ENCODE results near the gene HOXD10.

GRCh38 chr2:176085120-176085788 lies 31.3 kb upstream of the HOXD10 start:
- TF ChIP-seq TAF1 (conservative IDR thresholded peaks at IDR 0.05), result no peak
- TF ChIP-seq, protein P1, sequence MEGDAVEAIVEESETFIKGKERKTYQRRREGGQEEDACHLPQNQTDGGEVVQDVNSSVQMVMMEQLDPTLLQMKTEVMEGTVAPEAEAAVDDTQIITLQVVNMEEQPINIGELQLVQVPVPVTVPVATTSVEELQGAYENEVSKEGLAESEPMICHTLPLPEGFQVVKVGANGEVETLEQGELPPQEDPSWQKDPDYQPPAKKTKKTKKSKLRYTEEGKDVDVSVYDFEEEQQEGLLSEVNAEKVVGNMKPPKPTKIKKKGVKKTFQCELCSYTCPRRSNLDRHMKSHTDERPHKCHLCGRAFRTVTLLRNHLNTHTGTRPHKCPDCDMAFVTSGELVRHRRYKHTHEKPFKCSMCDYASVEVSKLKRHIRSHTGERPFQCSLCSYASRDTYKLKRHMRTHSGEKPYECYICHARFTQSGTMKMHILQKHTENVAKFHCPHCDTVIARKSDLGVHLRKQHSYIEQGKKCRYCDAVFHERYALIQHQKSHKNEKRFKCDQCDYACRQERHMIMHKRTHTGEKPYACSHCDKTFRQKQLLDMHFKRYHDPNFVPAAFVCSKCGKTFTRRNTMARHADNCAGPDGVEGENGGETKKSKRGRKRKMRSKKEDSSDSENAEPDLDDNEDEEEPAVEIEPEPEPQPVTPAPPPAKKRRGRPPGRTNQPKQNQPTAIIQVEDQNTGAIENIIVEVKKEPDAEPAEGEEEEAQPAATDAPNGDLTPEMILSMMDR (IDR thresholded peaks at IDR 0.05; ENCODE audit: low read depth, low read length, missing input control), result no peak
- TF ChIP-seq YY1 (IDR thresholded peaks at IDR 0.05), result no peak
- TF ChIP-seq HNF4A (conservative IDR thresholded peaks at IDR 0.05), result no peak
- TF ChIP-seq, protein P2, sequence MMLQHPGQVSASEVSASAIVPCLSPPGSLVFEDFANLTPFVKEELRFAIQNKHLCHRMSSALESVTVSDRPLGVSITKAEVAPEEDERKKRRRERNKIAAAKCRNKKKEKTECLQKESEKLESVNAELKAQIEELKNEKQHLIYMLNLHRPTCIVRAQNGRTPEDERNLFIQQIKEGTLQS (IDR thresholded peaks at IDR 0.05), result no peak
- no peak for TF ChIP-seq JUND (IDR thresholded peaks at IDR 0.05)
- no peak for TF ChIP-seq MAX (IDR thresholded peaks at IDR 0.05)
- TF ChIP-seq, protein P3, sequence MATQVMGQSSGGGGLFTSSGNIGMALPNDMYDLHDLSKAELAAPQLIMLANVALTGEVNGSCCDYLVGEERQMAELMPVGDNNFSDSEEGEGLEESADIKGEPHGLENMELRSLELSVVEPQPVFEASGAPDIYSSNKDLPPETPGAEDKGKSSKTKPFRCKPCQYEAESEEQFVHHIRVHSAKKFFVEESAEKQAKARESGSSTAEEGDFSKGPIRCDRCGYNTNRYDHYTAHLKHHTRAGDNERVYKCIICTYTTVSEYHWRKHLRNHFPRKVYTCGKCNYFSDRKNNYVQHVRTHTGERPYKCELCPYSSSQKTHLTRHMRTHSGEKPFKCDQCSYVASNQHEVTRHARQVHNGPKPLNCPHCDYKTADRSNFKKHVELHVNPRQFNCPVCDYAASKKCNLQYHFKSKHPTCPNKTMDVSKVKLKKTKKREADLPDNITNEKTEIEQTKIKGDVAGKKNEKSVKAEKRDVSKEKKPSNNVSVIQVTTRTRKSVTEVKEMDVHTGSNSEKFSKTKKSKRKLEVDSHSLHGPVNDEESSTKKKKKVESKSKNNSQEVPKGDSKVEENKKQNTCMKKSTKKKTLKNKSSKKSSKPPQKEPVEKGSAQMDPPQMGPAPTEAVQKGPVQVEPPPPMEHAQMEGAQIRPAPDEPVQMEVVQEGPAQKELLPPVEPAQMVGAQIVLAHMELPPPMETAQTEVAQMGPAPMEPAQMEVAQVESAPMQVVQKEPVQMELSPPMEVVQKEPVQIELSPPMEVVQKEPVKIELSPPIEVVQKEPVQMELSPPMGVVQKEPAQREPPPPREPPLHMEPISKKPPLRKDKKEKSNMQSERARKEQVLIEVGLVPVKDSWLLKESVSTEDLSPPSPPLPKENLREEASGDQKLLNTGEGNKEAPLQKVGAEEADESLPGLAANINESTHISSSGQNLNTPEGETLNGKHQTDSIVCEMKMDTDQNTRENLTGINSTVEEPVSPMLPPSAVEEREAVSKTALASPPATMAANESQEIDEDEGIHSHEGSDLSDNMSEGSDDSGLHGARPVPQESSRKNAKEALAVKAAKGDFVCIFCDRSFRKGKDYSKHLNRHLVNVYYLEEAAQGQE (IDR thresholded peaks at IDR 0.05), result no peak
- no peak for TF ChIP-seq NR2F2 (IDR thresholded peaks at IDR 0.05)
- TF ChIP-seq RAD21 (IDR thresholded peaks at IDR 0.05), result no peak
- no peak for TF ChIP-seq EGR1 (IDR thresholded peaks at IDR 0.05; ENCODE audit: low read depth in 2 of 2)
- TF ChIP-seq FOXA1 (IDR thresholded peaks at IDR 0.05), result no peak
- TF ChIP-seq GABPA (IDR thresholded peaks at IDR 0.05 in 1 of 2, conservative IDR thresholded peaks at IDR 0.05 in 1 of 2), result no peak
